ENCODE results near the gene TAF11L8.
"Not testable (repeated sequence)": the region's sequence is repeated elsewhere in the genome, so short reads cannot be mapped to it uniquely, and the experiment has no call there.

TAF11L8 gene

GRCh38 chr5:17590860-17591259 is at the start of gene TAF11L8:
TSS of gene TAF11L8 (minus strand) at chr5:17590960.
- H3K4me3 ChIP-seq (ENCODE audit: low read depth, low read length); H3K4me2 ChIP-seq (ENCODE audit: low read length); H3K4me1 ChIP-seq; H3K9ac ChIP-seq; H3K27me3 ChIP-seq (ENCODE audit: control insufficient read depth, insufficient read depth, low read length); H3K36me3 ChIP-seq (ENCODE audit: control insufficient read depth, insufficient read depth, low read length); H3K27ac ChIP-seq; H3K9me3 ChIP-seq (ENCODE audit: control insufficient read depth, low read length); H3K79me2 ChIP-seq; H2AFZ ChIP-seq: not testable (repeated sequence)

- no peak for TF ChIP-seq CTCF (IDR thresholded peaks at IDR 0.05)
- Histone ChIP-seq H3K4me2 (ENCODE audit: low read length) (no peak within 1 kb of the TSS), H3K4me3 (ENCODE audit: low read depth, low read length) (no peak within 1 kb of the TSS), H3K27ac (no peak within 1 kb of the TSS), H3K79me2 (no peaks in the 10 kb centered on the region), H3K9me3 (ENCODE audit: control insufficient read depth, low read length) (no peaks in the 10 kb centered on the region), H3K9ac (no peak within 1 kb of the TSS), H2AFZ (no peak within 1 kb of the TSS), H3K27me3 (ENCODE audit: control insufficient read depth, insufficient read depth, low read length) (no peaks in the 10 kb centered on the region), H3K4me1 (no peaks in the 10 kb centered on the region), H3K36me3 (ENCODE audit: control insufficient read depth, insufficient read depth, low read length) (no peaks in the 10 kb centered on the region)
These were observed 43.4 kb upstream of the TAF11L8 start, which contains the start of gene TAF11L14 for GRCh38 chr5:17634160-17634559. TSS of gene TAF11L14 (plus strand) at chr5:17634460.

- H3K4me3 ChIP-seq (ENCODE audit: low read depth, low read length); H3K27me3 ChIP-seq (ENCODE audit: control insufficient read depth, insufficient read depth, low read length); H3K4me1 ChIP-seq; H3K27ac ChIP-seq; H3K36me3 ChIP-seq (ENCODE audit: control insufficient read depth, insufficient read depth, low read length); H3K9ac ChIP-seq; H3K79me2 ChIP-seq; H3K4me2 ChIP-seq (ENCODE audit: low read length); H2AFZ ChIP-seq; H3K9me3 ChIP-seq (ENCODE audit: control insufficient read depth, low read length): not testable (repeated sequence)
These were observed 41.0 kb upstream of the TAF11L8 start, which contains the start of gene TAF11L13 for GRCh38 chr5:17631788-17632187. TSS of gene TAF11L13 (plus strand) at chr5:17632088.

GRCh38 chr5:17625686-17626085 is 34.9 kb upstream of the TAF11L8 start:
- Histone ChIP-seq H3K27me3 (ENCODE audit: control insufficient read depth, insufficient read depth, low read length) (no peaks in the 10 kb centered on the region), H3K9ac (no peak overlapping the region), H3K4me1 (no peaks in the 10 kb centered on the region), H2AFZ (no peak overlapping the region), H3K4me2 (ENCODE audit: low read length) (no peak overlapping the region), H3K79me2 (no peaks in the 10 kb centered on the region), H3K27ac (no peak overlapping the region), H3K4me3 (ENCODE audit: low read depth, low read length) (no peak overlapping the region), H3K36me3 (ENCODE audit: control insufficient read depth, insufficient read depth, low read length) (no peaks in the 10 kb centered on the region), H3K9me3 (ENCODE audit: control insufficient read depth, low read length) (no peaks in the 10 kb centered on the region)
- TF ChIP-seq CTCF (IDR thresholded peaks at IDR 0.05): no peak

- no peaks in the 10 kb centered on the region for H3K36me3 ChIP-seq (ENCODE audit: control insufficient read depth, insufficient read depth, low read length)
- H3K4me1 ChIP-seq: no peaks in the 10 kb centered on the region
- no peak overlapping the region for H3K4me3 ChIP-seq (ENCODE audit: low read depth, low read length)
- no peak overlapping the region for H2AFZ ChIP-seq
- H3K9ac ChIP-seq: no peak overlapping the region
- H3K27me3 ChIP-seq (ENCODE audit: control insufficient read depth, insufficient read depth, low read length): no peaks in the 10 kb centered on the region
- TF ChIP-seq CTCF (IDR thresholded peaks at IDR 0.05): no peak
- no peaks in the 10 kb centered on the region for H3K9me3 ChIP-seq (ENCODE audit: control insufficient read depth, low read length)
- H3K79me2 ChIP-seq: no peaks in the 10 kb centered on the region
- no peak overlapping the region for H3K27ac ChIP-seq
- H3K4me2 ChIP-seq (ENCODE audit: low read length): no peak overlapping the region
These were observed 29.9 kb upstream of the TAF11L8 start for GRCh38 chr5:17620627-17621026.

- Histone ChIP-seq H3K4me1 (no peaks in the 10 kb centered on the region), H2AFZ (no peak overlapping the region), H3K9me3 (ENCODE audit: control insufficient read depth, low read length) (no peaks in the 10 kb centered on the region), H3K4me2 (ENCODE audit: low read length) (no peak overlapping the region), H3K79me2 (no peaks in the 10 kb centered on the region), H3K27ac (no peak overlapping the region), H3K9ac (no peak overlapping the region), H3K4me3 (ENCODE audit: low read depth, low read length) (no peak overlapping the region), H3K36me3 (ENCODE audit: control insufficient read depth, insufficient read depth, low read length) (no peaks in the 10 kb centered on the region), H3K27me3 (ENCODE audit: control insufficient read depth, insufficient read depth, low read length) (no peaks in the 10 kb centered on the region)
- TF ChIP-seq CTCF (IDR thresholded peaks at IDR 0.05): no peak
These were observed 28.6 kb upstream of the TAF11L8 start for GRCh38 chr5:17619354-17619753.
